D721Med (cell line): Measurements from ENCODE around the gene ELFN1.

Source experiments
- DNase-seq: peaks from one replicate; pipeline ENCODE4 v3.0.0; 2011; ENCODE audit warnings: low spot score; ENCODE audit not compliant: insufficient read length
- FAIRE-seq: peaks from 2 replicates; lab custom pipeline; 2011; peaks lifted over from hg19 to GRCh38; lab: Jason Lieb, UNC
- CTCF ChIP-seq: IDR thresholded peaks from 2 replicates; pipeline ENCODE4 v1.5.1; 2012; ENCODE audit warnings: mild to moderate bottlenecking, control low read depth; ENCODE audit not compliant: insufficient read depth; ENCODE audit errors: missing control alignments

Gene ELFN1

DNA sequence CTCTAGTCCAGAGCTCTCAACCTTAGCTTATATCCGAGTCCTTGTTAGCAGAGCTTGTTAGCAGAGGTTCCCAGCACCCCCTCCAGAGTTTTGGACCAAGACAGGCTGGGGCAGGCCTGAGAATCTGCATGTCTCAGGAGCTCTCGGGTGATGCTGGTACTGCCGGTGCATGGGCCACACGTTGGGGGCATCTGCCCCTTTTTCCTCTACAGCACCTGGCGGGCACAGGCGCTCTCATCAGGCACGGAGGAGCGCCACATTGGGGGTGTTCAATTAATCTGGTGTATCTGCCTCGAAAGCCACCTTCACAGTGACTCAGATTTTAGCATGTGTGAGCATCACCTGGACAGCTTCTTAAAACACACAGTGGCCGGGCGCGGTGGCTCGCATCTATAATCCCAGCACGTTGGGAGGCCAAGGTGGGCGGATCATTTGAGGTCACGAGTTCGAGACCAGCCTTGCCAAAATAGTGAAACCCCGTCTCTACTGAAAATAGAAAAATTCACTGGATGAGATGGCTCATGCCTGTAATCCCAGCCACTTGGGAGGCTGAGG, 117.7 kb downstream of the ELFN1 start:
- DNase-seq (no peak), FAIRE-seq (no peak)
- no peak for TF ChIP-seq CTCF

DNA sequence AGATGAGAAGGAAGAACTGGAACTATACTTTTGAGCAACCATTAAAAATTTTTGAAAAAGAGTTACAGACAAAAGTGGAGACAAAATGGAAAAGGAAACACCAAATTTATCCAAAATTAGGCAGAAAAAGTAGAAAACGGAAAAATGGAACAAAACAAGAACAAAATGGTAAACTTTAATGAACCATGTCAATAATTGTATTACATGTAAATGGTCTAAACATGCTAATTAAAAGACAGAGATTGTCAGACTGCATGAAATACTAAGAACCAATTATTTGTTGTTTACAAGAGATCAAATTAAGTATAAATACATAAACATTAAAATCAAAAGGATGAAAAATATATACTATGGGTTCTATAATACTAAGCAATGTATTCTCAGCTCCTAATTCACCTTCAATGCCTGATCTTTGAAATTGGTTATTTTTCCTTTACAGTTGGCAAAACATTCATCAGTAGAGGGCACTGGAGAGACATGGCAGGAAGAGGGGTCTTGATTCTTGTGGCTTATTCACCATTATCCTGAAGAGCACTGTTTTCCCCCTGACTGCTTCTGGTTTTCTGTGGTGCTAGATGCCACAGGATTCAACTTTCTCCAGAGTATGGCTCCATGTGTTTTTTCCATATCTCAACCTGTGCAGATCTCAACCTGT, 124.9 kb downstream of the ELFN1 start:
- TF ChIP-seq CTCF: no peak
- no peak for DNase-seq
- FAIRE-seq: no peak
